AG08396 (cell line): ENCODE measurements around the gene PACSIN2.
"Not testable (repeated sequence)": the region's sequence is repeated elsewhere in the genome, so short reads cannot be mapped to it uniquely, and the experiment has no call there.

Source experiments
- DNase-seq: peaks from one replicate; pipeline ENCODE4 v3.0.0; 2012; ENCODE audit warnings: low spot score, mixed read lengths

The PACSIN2 gene

DNA sequence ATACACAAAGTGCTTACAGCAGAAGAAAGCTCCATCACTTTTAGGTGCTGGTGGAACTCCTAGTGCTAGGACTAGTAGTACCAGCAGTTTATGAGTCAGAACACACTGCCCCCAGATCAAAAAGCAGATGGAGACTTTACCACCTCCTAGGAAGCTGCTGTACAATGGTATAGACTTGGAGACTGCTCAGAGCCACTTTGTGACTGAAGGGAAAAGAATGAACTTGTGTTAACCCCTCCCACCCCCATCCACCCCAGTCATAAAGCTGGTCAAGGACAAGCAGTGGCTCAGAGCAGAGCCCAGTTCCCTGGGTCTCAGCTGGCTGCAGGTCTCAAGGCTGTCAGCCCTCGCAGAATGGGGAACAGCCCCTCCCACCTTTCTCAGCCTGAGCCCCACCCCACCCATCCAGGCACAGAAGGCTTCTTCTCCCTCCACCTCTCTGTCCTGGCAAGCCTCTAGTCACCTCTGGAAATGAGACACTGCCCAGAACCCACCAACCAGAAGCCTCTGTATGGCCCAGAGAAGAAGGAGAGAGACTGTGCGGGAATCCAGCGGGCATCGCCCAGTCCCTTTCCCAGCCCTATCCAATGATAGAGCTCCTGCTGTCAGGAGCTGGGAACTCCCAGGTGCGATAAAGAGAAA, 23.8 kb downstream of the PACSIN2 start:
- peak; percentile 68 for DNase-seq

DNA sequence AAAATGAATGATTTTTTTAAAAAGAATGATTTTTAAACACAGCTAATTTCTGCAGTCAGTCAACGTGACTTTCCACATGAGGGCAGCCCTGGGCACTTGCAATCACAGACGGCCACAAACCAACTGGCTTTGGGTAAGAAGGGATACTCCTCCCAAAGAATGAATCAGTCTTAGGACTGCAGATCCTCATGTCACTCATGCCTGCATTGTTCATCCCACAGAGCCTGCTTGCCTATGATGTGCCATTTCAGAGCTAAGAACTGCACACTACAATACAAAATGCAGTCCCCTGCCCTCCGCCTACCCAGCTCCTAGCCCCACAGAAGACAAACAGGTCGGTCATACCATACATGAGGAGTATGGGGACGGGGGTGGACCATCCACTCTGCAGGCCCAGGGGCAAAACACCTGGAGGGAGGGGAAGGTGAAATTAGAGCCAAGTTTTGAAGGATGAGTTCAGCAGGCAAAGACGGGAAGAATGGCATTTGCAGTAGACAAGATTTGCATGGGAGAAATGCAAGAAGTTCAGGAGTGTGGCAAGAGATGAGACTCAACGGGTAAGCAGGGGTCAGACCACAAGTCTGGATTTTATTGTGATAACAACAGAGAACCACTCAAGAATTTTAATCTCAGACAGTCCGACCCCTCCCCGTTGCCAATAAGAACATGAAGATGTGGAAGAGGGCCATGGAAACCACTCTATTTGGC, 24.7 kb downstream of the PACSIN2 start:
- DNase-seq = peak; percentile 82

DNA sequence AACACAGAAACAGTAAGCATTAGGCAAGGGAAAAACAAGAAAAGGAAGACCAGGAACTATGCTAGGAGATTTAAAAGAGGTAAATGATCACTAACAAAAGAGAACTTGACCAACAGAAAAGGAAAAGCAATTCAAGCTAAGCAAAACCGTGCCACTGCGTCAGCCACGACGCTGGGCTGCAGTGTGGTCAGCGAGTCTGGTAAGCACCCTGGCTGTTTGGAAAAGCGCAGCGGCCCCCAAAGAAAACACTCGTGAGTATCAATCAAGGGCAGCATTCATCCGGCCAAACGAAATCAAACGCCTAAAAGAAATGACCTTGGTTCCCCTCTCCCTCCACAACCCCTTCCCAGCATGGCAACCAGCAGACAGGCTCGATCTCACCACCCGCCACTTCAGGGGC, 28.8 kb downstream of the PACSIN2 start:
- no peak for DNase-seq

DNA sequence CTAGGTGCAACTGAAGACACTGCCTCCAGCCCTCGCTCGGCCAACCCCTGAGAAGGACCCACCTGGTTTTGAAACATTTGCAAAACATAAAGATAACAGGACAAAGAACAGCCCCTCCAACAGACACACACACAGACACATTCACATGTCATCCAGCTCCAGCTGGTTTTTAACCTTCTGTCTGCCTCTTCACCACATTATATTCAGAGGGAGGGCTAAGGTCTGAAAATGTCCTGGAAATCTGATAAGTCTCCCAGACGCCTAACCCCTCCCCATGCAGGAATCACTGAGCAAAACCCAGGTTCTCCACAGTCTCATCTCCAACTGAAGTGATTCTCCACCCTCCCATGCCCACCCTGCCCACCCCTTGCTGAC, 29.4 kb downstream of the PACSIN2 start:
- DNase-seq = no peak

DNA sequence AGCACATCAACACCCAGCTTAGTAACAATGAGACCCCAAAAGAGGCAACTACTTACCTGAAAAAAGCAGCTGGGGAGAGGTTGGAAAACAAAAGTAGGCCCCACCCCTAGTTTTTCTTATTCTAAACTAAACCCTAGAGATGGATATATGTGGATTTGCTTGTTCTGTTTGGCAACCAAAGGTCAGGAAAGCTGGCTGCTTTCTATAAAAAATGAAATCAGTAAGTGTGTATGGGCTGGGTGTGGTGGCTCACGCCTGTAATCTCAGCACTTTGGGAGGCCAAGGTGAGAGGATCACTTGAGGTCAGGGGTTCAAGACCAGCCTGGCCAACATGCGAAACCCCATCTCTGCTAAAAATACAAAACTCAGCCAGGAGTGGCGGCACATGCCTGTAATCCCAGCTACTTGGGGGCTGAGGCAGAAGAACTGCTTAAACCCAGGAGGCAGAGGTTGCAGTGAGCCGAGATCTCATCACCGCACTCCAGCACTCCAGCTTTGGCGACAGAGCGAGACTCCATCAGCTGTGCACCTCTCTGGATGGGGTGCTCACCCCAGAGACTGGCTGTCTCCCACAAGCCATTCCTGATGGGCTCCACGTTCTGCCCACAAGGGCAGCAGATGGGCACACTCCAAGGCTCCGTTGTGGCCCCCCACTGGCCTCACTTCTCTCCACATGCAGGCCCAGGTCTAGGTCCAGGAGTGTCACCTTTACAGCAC, 30.0 kb downstream of the PACSIN2 start:
- DNase-seq = no peak

DNA sequence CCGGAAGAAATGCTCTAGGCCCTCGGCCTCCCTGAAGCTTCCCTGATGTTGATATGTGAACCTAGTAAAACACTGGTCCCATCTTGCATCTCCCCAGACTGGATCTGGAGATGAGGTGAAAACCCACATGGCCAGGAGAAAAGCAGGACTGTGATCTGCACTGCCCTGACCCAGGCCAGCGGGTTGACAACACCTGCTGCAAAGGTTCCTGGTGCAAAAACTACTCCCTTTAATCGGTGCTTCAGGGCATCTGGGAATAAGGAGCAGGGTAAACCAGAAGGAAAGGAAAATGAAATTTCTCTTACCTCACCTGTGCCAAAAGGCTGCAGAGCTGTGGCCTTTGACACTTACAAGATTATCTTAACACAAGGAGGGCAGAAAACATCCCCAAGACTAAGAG, 30.6 kb downstream of the PACSIN2 start:
- no peak for DNase-seq

DNA sequence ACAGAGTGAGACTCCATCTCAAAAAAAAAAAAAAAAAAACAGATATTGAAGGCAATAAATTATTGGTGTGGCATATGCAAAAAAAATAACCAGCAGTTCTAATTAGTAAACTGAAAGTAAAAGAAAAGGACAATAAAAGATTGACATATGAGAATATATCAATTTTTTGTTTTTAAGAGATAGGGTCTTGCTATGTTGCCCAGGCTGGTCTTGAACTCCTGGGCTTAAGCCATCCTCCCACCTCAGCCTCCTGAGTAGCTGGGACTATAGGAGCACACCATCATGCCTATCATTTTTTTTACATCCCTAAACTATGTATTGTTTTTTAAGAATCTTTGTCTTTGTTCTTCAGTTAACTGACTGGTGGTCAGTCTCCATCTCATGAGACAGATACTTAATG, 31.5 kb downstream of the PACSIN2 start:
- no peak for DNase-seq

DNA sequence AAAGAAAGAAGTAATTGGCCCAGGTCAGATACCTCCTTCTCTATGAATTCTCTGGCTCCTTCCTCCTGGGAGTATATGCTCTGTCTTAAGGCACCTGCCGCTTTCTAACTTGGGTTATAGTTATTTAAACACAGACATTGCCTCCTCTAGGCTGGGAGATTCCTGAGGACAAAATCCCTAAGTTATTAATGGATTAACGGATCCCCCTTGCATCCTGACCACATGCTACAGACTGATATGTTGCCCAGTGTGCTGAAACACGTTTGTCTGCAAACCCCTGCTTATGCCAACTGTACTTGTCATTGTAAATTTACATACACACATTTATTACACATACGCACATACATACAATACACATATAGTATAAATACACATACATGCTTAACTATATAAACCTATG, 35.3 kb downstream of the PACSIN2 start:
- DNase-seq = no peak

DNA sequence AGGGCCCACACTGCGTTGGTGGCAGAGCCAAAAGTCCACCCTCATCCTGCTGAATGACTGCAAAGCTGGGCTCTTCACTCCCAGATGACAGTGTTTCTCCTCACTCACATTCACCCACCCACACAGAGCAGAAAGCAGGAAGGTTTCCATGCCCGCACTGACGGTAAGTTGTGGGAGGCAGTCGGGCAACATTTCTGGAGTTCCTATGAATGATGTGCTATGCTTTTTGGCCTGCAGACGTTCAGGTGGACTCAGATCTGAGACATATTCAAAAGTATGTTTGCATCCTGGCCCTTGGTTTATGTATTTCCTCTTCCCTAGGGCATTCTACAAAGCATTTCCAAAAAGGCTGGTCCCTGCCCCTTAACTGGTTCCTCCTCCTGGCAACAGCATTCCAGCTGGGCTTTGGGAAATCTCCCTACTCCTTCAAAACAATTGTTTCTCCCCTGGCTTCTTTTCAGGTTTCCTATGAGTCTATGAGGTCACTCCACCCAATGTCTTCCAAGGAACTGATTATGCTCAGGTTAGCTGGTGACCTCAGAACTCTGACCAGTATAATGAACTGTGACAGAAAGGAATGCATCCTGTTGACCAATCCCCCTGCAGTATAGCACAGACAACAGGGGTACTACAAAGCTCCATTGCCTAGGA, 36.4 kb downstream of the PACSIN2 start:
- DNase-seq = peak; percentile 47

DNA sequence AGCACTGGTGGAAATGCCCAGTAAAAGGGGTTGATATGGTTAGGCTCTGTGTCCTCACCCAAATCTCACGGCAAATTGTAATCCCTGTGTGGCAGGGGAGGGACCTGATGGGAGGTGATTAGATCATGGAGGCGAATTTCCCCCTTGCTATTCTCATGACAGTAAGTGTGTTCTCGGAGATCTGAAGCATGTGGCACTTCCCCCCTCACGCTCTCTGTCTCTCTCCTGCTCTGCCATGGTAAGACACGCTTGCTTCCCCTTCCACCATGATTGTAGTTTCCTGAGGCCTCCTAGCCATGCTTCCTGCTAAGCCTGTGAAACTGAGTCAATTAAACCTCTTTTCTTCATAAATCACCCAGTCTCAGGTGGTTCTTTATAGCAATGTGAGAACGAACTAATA, 37.4 kb downstream of the PACSIN2 start:
- DNase-seq = no peak

DNA sequence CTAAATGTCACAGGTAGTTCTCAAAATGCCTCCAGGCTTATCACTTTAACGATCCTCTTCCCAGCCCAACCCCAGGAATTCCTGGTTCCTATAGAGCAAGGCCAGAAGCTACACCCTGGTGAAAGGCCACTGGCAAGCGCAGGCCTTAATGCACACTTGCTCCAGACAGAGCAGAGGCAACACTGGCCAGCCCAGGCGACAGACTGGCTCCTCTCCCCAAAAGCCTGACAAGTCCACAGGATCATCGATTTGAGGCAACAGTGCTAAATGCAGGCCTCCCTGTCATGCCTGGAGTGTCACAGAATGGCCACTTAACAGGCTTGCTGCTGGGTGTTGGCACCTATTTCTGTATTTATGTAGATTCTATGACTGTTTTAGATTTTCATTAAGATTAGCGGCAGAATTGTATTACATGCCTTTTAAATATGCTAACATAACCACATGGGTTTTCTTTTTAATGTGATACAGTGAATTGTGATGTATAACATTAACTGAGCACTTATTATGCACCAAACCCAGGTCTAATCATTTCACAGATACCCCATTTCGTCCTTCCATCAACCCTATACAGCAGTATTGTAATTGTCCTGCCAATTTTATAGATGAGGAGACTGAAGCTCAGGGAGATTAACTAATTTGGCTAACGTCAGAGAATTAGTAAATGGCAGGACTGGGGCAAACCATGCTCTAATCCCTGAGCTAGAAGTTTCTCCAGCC, 38.6 kb downstream of the PACSIN2 start:
- DNase-seq = no peak

DNA sequence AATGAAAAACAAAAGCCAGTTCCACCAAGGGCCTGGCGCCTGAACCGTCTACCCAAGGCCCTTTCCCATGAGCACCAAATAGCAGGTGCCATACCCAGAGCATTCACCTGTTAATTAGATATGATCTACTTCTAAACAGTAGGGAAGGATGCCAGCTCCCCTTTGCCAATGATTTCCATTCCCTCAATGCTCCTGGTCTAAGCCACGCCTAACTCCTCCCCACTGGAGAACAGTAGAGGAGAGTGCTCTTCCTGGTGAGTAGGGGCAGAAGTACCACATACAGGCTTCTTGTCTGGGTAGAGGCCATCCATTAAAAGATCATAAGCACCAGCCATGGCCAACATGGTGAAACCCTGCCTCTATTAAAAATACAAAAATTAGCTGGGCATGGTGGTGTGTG, 40.7 kb downstream of the PACSIN2 start:
- DNase-seq = no peak

DNA sequence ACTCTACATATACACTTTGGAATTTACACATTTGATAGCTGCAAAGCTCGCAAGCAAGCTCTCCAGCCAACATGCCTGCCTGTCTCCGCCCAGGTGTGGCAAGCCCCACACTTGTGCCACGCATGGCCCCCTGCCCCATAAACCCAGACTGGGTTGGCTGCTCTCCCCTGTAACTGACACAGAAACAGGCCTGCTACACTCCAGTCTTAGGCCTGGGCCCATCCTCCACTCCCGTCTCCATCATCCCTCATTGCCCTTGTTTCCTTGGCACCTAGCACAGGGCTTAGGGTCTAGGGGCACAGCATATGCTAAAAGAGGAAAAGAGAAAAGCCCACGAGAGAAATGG, 41.4 kb downstream of the PACSIN2 start:
- no peak for DNase-seq

DNA sequence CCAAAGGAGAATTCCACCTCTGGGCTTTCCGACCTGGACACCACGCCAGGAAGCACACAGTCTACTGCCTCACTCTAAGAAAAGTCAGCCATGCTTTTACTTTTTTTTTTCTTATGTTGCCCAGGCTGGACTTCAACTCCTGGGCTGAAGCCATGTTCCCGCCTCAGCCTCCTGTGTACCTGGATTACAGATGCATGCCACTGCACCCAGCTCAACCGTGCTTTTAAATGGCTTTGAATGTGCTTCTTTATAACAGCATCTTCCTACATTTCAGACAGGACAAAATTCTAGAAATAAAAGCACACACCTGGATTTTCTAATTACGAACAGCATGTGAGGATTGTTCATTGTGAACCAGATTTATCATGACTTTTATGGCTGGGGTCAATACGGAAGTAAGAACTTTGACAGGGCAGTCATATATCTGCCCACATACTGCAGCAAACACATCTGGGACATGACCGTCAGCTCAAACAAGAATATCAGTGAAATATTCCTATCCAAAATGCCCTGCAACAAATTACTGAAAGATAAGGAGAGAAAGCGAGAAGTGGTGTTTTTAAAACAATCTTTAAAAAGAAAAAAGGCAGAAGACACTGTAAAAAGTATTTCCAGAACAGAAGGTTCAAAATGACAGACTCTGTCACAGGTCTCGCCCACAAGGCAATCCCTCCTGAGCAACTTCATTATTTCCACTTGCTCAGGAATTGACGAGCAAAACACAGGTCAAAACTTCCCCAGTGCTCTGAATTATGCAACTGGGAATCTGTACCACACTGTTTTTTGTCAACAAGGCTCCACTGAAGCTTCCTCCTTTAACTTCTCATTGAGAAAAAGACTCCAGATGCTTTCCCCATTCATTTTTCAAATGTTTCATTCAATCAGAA, 42.1 kb downstream of the PACSIN2 start:
- DNase-seq = no peak

DNA sequence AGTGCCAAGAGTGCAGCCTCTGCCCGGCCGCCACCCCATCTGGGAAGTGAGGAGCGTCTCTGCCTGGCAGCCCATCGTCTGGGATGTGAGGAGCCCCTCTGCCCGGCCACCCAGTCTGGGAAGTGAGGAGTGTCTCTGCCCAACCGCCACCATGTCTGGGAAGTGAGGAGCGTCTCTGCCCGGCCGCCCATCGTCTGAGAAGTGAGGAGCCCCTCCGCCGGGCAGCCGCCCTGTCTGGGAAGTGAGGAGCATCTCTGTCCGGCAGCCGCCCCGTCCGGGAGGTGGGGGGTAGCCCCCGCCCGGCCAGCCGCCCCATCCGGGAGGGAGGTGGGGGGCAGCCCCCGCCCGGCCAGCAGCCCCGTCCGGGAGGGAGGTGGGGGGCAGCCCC, 43.5 kb downstream of the PACSIN2 start:
- DNase-seq = not testable (repeated sequence)

DNA sequence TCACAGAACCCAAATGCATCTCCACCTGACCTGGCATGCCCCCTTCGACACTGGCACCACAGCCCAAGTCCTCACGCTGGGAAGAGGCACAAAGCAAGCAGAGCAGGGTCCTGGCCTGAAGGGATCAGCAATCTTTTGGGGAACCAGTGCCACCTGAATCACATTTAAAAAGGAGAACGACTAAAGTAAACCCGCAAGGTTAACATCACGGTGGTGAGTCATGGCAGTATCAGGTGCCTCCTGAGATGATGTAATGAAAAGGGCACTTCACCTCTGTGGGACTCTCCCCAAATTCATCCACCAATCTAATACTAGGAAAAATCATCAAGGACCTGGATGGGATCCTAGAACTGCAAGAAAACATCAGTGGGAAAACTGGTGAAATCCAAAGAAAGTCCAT, 44.9 kb downstream of the PACSIN2 start:
- DNase-seq = no peak

DNA sequence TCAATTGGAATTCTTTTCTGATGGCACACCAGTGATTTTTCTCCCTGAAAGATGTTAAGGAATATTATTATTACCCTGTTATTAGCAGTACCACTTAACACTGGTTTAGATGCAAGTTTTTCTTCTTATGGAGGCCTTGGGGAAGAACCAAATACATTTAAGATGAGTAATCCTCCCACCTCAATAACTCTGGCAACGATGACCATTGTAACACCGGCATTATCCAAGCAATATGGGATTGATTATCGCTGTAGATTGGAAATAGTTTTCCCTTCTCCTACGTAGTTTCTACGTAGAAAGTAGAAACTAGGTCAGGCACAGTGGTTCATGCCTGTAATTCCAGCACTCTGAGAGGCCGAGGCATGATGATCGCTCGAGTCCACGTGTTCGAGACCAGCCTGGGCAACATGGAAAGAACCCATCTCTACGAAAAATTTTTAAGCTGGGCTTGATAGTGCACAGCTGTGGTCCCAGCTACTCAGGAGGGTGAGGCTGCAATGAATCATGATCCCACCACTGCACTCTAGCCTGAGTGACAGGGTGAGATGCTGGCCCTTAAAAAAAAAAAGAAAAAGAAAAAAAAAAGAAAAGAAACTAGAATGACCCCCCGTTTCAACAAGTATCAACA, 45.5 kb downstream of the PACSIN2 start:
- DNase-seq = peak; percentile 63

DNA sequence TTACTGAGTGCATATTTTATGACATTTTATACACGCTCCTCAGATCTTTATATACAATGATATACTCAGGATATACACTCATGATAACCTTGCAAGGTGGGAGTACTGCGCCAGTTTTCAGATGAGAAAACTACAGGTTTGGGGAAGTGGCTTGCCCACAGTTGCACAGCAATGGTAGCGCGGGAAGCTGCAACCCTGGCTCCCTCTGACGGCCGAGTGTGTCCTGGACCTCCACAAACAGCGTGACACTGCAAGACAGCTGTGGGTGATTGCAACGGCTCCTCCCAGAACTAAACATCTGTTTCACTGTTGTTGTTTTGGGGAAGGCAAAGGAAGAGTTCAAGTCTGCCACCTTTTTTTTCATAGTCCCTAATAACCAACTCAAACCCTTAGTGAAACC, 47.0 kb downstream of the PACSIN2 start:
- DNase-seq = peak; percentile 48

DNA sequence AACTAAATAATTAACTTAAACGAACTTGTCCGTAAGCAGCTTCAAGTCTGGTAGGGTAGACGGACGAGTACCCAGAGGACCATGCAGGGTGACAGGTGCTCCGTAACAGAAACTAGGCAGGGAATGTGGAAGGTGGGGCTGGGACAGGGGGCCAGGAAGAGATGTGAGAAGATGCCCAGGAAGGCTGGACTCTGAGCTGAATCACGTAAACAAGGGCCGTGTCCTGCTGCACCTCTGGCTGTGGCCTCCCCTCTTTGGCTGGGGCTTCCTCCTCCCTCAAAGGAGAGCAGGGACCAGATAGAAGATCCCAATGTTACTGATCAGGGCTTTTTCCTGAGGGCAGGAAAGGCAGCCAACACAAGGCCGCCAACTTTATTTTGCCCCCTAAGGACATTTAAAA, 47.9 kb downstream of the PACSIN2 start:
- no peak for DNase-seq

DNA sequence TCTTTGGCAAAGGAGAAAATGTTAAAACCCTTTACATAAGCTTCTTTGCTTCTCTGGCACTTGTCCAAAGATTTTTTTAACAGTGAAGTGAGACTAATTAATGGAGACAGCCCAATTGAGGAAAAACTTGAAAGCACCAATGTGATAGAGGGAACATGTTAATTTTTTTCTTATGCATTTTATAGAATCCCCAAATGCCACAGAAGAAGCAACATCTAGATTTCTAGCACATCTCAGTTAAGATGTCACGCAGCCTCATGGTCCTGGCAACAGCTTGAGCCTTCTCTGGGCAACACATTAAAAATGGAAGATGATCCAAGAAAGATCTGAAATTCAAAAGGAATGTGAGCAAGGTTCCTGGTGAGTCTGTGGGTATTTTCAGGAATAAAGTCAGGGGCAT, 48.5 kb downstream of the PACSIN2 start:
- DNase-seq = no peak
